Stimulated activated CD8-positive, alpha-beta memory T cell treated with anti-CD3 and anti-CD28 coated beads, Interleukin-7, amount 100 ng/mL, for 48 hours (primary cell): ENCODE measurements around the gene NPIPB6.

Source experiments
- DNase-seq, 2 donors: peaks; one replicate each; pipeline ENCODE4 v3.0.0-alpha.2; 2020; ENCODE audit warnings: low read depth in 1 of 2; ENCODE audit errors: extremely low read depth in 1 of 2

Gene NPIPB6

GRCh38 chr16:28301154-28301553 lies 62.2 kb downstream of the NPIPB6 start:
- DNase-seq, result no peak

- no peak for DNase-seq
These were observed 63.0 kb downstream of the NPIPB6 start for GRCh38 chr16:28300327-28300726.

DNA sequence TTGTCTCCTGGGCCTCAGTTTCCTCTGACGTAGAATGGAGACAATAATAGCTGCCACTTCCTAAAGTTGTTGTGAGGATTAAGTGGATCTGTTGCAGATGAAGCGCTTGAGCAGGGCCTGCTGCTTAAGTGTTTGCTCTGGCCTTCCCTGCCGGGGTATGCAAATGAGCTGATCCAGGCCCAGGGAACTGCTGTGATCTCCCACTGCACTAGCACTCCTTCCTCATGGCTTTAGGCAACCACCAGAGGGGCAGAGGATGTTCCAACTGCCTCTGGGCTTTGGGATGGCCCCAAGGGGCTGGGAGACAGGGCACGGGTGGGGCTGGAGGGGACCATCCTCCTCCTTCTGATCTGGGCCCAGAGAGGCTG lies 64.8 kb downstream of the NPIPB6 start:
- no peak for DNase-seq

- no peak for DNase-seq
These were observed 65.4 kb downstream of the NPIPB6 start for GRCh38 chr16:28297784-28298510.

DNA sequence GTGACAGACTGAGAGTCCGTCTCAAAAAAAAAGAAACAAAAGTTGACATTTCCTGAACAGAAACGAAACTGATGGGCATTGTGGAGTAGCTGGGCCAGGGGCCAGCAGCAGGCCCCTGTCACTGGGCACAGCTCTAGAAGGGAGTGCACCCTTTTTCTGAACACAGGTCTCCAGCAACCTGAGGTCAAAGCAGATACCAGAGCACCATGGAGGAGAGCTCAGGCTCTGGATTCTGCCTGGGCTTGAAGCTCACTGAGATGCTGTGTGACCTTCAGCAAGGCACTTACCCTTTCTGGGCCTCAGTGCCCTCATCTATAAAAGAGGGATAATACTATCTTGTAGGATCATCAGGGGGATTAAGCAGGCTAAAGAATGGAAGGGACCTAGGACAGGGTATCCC lies 66.0 kb downstream of the NPIPB6 start:
- no peak for DNase-seq

- DNase-seq, result no peak
These were observed 68.0 kb downstream of the NPIPB6 start for GRCh38 chr16:28295276-28295675.

DNA sequence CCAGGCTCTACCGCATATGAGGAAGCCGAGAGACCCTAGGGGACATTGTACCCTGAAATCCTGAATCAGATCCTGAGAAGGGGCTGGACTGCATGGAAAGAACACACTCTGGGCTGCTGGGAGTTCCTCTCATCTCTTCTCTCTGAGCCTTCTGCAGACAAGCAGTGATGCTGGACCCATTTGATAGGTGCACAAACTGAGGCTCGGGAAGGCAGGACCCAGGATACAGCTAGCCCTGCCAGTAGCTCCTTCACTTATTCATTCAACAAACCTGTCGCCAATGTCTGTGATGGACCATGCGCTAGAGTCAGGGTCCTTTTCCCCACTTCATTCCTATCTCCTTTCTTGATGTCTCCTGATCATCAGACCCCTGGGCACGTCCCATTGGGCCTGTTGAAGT lies 69.1 kb downstream of the NPIPB6 start:
- DNase-seq, result no peak

- DNase-seq, result no peak
These were observed 69.7 kb downstream of the NPIPB6 start for GRCh38 chr16:28293601-28293960.

DNA sequence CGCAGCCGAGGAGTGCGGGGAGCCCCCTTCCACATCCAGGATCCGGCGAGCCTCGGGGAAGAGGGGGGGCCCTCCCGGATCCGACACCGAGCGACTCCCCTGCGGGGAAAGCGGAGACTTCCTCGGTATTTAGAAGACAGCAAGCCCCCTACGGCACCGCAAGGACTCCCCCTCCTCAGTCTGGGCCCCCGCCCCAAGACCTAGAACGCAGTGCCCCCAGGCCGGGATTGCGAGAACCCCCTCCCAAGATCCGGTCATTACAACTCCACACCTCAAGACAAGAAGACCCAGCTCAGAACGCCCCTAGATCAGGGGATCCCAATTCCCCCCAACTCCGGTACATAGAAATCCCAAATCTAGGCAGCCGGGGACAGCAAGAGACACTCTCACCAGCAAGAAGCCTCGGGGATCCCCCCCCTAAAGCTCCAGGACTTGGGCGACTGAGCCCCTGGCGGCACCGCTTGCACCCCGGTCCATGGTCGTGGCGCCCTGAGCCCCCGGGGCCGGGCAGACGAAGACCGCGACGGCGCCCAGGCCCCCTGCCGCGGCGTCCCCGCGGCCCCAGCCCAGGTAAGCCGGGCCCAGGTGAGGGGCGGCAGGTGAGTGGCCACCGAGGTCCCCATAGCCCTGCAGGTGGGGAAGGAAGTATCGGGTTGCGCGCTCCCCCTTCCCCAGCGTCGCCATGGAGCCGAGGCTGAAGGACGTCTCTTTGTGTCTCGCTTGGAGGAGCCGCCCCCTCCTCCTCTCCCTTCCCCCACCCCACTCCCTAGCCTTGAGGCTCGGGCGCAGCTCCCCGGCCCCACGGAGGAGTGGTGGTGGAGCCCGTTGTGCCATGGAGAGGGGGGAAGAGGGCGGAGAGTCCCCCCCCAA lies 70.3 kb downstream of the NPIPB6 start:
- no peak for DNase-seq
